ENCODE results near the gene SPATA46.

- TF ChIP-seq CTCF (IDR thresholded peaks at IDR 0.05; ENCODE audit: control extremely low read depth in 1 of 3, insufficient read depth in 1 of 3, low read depth in 1 of 3, low read length in 3 of 3) = no peak
- no peak for TF ChIP-seq EZH2 (IDR thresholded peaks at IDR 0.05; ENCODE audit: low read depth, low read length, severe bottlenecking)
- TF ChIP-seq RAD21 (IDR thresholded peaks at IDR 0.05 in 1 of 2, conservative IDR thresholded peaks at IDR 0.05 in 1 of 2; ENCODE audit: low read depth in 2 of 2, low read length in 2 of 2) = no peak
- TF ChIP-seq EP300 (IDR thresholded peaks at IDR 0.05; ENCODE audit: borderline replicate concordance in 1 of 2, low read depth in 2 of 2, low read length in 2 of 2) = no peak
- TF ChIP-seq HDAC2 (IDR thresholded peaks at IDR 0.05; ENCODE audit: borderline replicate concordance in 1 of 2, low read depth in 2 of 2, low read length in 2 of 2) = no peak
- TF ChIP-seq POLR2A (IDR thresholded peaks at IDR 0.05; ENCODE audit: control extremely low read depth in 1 of 2, low read depth in 2 of 2, low read length in 2 of 2) = no peak
- TF ChIP-seq SP2 (IDR thresholded peaks at IDR 0.05; ENCODE audit: low read length) = no peak
- no peak for TF ChIP-seq BACH1 (IDR thresholded peaks at IDR 0.05; ENCODE audit: low read length)
- TF ChIP-seq JUN (IDR thresholded peaks at IDR 0.05; ENCODE audit: low read depth, low read length) = no peak
- no peak for TF ChIP-seq YY1 (IDR thresholded peaks at IDR 0.05; ENCODE audit: low read depth, low read length)
- TF ChIP-seq SIN3A (conservative IDR thresholded peaks at IDR 0.05 in 1 of 2, IDR thresholded peaks at IDR 0.05 in 1 of 2; ENCODE audit: low read depth in 1 of 2, low read length in 2 of 2) = no peak
Measured at GRCh38 chr1:162384601-162385279, 8.1 kb upstream of the SPATA46 start.
